ENCODE data around the gene CTSW. TPM values are rescaled to one million over a fixed set of nuclear protein-coding genes. Genes with fewer than 3 reads are reported as not detected.

CTSW gene
- total RNA-seq, 4 donors from 2014 or later, result 1.5 to 3.1 TPM; not detected in 2

DNA sequence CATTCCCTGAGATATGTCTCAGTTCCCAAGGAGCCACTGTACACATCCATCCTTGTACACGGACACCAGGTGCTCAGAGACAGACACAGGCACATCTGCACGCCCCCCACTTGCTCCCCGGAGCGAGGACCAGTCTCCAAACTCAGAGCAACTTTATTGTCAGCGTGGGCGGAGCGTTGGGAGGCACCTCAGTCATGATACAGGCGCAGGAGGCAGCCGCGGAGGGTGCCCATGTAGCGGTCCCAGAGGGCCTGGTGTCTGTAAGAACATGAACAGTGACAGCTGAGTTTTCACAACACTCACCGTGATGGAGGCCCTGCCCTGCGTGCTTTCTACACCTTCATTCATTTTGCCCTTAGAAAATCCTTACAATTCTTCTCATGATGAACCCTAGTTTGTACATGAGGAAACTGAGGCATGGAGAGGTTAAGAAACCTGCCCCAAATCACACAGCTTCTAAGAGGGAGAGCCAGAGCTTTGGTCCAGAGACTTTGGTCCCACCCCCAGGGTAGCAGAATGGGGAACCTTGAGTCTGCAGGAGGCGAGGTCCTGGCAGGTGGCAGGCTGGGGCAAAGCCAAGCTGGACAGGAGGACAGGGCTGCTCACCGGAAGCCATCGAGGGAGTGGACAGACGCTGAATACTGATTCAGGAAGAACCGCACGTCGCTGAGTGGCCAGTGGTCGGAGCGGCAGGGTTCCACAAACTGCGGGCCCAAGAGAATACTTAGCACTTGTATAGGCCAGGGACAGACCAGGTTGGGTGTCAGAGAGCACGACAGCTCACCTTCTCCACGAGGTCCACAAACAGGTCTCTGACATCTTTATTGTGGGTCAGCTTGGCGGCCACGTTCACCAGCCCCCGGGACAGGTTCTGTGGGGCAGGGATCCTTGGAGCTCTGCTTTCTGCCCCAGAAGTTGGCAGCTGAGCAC, 4.4 kb downstream of the CTSW start:
- H3K4me1 ChIP-seq, result peaks cover 0 to 30% (median 11%) of the 10 kb centered on the region in 4 donors

DNA sequence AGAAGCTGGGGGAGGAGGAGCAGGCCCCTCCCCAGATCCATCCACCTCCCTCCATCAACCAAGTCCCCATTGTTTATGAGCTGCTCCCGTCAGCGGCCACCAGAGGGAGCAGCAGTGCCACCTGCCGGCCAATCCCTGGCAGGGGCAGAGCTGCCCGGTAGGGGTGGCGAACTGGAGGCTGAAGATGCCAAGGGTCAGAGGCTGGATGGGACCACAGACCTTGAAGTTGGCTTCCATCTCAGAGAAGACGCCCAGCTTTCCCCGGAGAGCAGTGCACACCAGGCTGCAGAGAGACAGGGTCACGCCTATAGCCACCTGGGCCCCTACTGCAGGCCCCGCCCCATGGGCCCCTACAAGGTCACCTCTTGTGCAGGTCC, 5.1 kb downstream of the CTSW start:
- no peak for TF ChIP-seq POLR2A (IDR thresholded peaks at IDR 0.05)
- TF ChIP-seq EP300 (IDR thresholded peaks at IDR 0.05), result peak in 1 of 2 donors; percentile 76
- TF ChIP-seq, protein P1, sequence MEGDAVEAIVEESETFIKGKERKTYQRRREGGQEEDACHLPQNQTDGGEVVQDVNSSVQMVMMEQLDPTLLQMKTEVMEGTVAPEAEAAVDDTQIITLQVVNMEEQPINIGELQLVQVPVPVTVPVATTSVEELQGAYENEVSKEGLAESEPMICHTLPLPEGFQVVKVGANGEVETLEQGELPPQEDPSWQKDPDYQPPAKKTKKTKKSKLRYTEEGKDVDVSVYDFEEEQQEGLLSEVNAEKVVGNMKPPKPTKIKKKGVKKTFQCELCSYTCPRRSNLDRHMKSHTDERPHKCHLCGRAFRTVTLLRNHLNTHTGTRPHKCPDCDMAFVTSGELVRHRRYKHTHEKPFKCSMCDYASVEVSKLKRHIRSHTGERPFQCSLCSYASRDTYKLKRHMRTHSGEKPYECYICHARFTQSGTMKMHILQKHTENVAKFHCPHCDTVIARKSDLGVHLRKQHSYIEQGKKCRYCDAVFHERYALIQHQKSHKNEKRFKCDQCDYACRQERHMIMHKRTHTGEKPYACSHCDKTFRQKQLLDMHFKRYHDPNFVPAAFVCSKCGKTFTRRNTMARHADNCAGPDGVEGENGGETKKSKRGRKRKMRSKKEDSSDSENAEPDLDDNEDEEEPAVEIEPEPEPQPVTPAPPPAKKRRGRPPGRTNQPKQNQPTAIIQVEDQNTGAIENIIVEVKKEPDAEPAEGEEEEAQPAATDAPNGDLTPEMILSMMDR (IDR thresholded peaks at IDR 0.05), result peak; percentile 97 to 99 (median 99)
- peaks cover 0 to 56% (median 0%) of the 10 kb centered on the region in 3 donors for H3K36me3 ChIP-seq
- 10 to 24% methylated on average over 6 to 7 of the region's 9 CpGs for WGBS, 2 donors
- H3K9me3 ChIP-seq, result no peaks in the 10 kb centered on the region
- H3K4me3 ChIP-seq, result no peak overlapping the region
- peaks cover 0 to 36% (median 17%) of the 10 kb centered on the region in 4 donors for H3K4me1 ChIP-seq
- DNase-seq (ENCODE audit: low spot score in 2 of 2), result peak; percentile 58 to 63
- no peaks in the 10 kb centered on the region for H3K27me3 ChIP-seq
- peak overlapping the region in 3 of 4 donors; percentile 38 to 57 (median 43) for H3K27ac ChIP-seq

More for the DNA sequence above, 4.4 kb downstream of the CTSW start:
- DNase-seq (ENCODE audit: low spot score in 2 of 2), result no peak
- WGBS, 2 donors, result 77 to 78% methylated on average over 28 of the region's 28 CpGs
- Histone ChIP-seq H3K27me3 (no peaks in the 10 kb centered on the region), H3K27ac (peak overlapping the region in 2 of 4 donors; percentile 49 to 57), H3K36me3 (peaks cover 0 to 56% (median 0%) of the 10 kb centered on the region in 3 donors), H3K9me3 (no peaks in the 10 kb centered on the region), H3K4me3 (no peak overlapping the region)
- TF ChIP-seq POLR2A (IDR thresholded peaks at IDR 0.05) (no peak), EP300 (IDR thresholded peaks at IDR 0.05) (no peak)
- TF ChIP-seq, protein P1 (IDR thresholded peaks at IDR 0.05), result no peak

DNA sequence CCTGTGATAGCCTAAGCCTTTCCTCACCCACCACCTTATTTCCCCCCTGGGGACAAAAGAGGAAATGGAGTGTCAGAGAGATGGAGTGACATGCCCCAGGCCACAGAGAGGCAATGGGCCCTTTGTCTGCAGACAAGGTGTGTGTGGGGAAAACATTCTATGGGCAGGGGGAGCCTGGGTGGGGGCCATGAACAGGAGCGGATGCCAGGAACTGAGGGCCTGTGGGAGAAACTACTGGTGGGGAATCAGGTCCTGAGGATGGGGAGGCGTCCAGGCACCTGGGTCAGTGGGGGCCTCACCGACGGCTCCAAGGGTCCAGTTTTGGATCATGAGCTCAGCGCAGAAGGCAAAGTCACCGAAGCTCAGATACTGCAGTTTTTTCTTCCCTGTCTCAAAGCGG, 5.6 kb downstream of the CTSW start:
- no peak for DNase-seq (ENCODE audit: low spot score in 2 of 2)
- 86 to 88% methylated on average over 7 of the region's 7 CpGs for WGBS, 2 donors

DNA sequence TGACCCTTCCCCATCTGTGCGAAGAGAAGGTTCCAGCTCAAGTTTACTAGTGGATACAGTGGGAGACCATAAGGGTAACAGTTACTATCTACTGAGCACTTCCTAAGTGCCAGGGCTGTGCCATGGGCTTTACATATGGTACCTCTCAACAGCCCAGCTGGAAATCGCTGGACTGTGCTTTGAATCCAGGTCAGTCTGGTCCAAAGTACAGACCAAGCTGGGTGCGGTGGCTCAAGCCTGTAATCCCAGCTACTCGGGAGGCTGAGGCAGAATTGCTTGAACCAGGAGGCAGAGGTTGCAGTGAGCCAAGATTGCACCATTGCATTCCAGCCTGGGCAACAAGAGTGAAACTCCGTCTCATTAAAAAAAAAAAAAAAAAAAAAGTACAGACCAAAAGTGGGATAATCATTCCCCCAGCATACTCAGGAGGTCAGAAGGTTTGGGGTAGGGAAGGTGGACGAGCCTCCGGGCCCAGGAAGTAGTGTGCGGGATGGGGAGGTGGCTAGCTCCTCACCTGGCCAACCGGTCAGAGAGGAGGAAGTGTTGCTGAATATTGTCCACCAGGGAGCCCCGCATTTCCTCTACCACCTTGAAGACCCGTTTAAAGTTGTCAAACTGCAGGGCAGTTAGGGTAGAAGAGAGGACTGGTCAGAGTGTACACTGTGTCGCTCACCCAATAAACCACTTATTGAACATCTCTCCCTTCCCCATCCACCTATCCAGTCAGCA, 6.3 kb downstream of the CTSW start:
- 89 to 92% methylated on average over 11 to 12 of the region's 12 CpGs for WGBS, 2 donors
- Histone ChIP-seq H3K4me3 (no peak overlapping the region), H3K9me3 (no peaks in the 10 kb centered on the region), H3K27ac (no peak overlapping the region), H3K4me1 (peaks cover 0 to 44% (median 23%) of the 10 kb centered on the region in 4 donors), H3K27me3 (no peaks in the 10 kb centered on the region), H3K36me3 (peaks cover 0 to 56% (median 0%) of the 10 kb centered on the region in 3 donors)
- DNase-seq (ENCODE audit: low spot score in 2 of 2), result no peak
- TF ChIP-seq, protein P1 (IDR thresholded peaks at IDR 0.05), result no peak
- TF ChIP-seq POLR2A (IDR thresholded peaks at IDR 0.05) (no peak), EP300 (IDR thresholded peaks at IDR 0.05) (no peak)

More for the DNA sequence above, 5.6 kb downstream of the CTSW start:
- H3K27ac ChIP-seq, result peak overlapping the region in 2 of 4 donors; percentile 43 to 57
- H3K27me3 ChIP-seq, result no peaks in the 10 kb centered on the region
- no peaks in the 10 kb centered on the region for H3K9me3 ChIP-seq
- no peak for TF ChIP-seq EP300 (IDR thresholded peaks at IDR 0.05)
- TF ChIP-seq POLR2A (IDR thresholded peaks at IDR 0.05), result no peak
- TF ChIP-seq, protein P1 (IDR thresholded peaks at IDR 0.05), result no peak
- H3K4me1 ChIP-seq, result peaks cover 0 to 42% (median 23%) of the 10 kb centered on the region in 4 donors
- H3K36me3 ChIP-seq, result peaks cover 0 to 56% (median 0%) of the 10 kb centered on the region in 3 donors
- H3K4me3 ChIP-seq, result no peak overlapping the region
